Stimulated activated CD4-positive, alpha-beta T cell treated with anti-CD3 and anti-CD28 coated beads, TNF-alpha, amount 100 ng/mL, for 1 hour (primary cell): ENCODE measurements around the gene HLA-DMB.

ENCODE experiments used
- DNase-seq, 3 donors: peaks; one replicate each; pipeline ENCODE4 v3.0.0-alpha.2; 2020; ENCODE audit warnings: low read depth in 3 of 3, low spot score in 1 of 3

The HLA-DMB gene

GRCh38 chr6:32972353-32973143 is 31.7 kb upstream of the HLA-DMB start:
- no peak for DNase-seq

DNA sequence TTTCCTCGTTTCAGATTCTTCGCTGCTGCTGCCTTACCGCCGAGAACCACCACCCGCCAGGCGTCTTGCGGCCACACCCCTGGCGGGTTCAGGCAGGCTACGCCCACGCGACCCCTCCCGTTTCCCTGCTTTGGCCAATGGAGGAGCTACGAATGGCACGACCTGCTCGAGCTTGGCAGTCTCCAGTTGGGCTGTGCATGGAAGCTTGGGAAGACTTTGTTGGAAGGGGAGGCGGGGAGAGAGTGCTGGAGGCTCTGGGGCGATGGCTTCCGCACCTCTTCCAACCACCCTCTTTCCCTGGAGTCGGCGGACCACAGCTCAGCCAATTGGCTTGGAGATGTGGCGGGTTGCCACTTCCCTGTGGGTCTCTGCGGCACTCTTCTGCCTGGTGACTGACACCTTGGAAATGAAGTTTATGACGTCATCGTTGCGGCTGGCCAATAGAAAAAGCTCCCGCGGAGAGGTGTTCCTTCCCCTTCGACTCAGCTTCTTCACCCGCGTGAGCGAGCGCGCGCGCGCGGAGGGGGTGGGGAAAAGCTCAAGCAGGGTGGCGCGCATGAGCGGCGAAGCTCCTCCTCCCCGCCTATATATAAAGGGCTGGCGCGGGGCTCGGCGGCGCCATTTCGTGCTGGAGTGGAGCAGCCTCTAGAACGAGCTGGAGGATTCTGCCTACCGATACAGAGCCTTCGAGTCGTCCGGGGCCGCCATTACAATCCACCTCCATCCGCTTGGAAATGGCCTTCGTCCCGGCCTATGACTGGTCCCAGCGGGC is 30.9 kb upstream of the HLA-DMB start:
- DNase-seq = peak; percentile 99 to 100 (median 99)

- no peak for DNase-seq
These were observed 30.4 kb upstream of the HLA-DMB start for GRCh38 chr6:32971242-32971580.

DNA sequence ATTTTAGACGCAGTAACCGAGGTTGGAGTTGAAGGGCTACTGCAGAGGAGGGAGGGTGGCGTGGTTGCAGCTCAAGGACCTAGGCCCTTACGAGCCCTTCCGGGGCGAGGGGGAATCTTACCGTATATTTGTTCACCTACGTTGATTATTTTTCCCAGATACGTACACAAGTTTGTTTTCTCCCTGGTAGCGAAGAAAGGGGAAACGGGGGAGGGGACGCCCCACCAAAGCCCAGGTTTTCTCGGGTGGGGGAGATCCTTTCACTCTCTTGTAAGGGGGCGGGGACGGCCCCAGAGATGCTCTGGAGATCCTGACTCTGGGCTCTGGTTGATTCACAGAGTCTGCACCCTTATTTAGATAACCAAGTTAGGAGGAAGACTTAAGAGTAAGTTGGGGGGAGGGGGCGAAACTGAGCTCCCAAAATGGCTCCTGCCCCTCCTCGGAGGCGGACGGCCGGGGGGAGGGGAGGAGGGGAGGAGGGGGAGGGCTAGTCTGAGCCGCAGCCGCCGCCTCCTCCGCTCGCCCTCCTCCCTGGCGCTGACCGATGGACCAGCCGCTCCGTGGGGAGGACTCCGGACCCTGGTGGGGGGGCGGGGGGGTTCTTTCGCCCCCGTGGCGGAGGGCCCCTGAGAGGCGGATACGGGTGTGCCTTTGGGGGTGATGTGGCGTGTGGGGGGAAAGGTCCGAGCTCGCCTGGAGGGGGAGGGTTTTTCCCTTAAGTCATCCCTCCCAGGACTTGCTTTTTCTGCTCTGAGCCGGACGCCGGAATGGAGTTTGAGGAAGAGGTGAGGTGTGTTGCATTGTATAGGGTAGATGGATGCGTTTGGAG is 29.8 kb upstream of the HLA-DMB start:
- peak in 1 of 3 donors; percentile 65 for DNase-seq

GRCh38 chr6:32969685-32970412 is 29.0 kb upstream of the HLA-DMB start:
- DNase-seq = no peak

DNA sequence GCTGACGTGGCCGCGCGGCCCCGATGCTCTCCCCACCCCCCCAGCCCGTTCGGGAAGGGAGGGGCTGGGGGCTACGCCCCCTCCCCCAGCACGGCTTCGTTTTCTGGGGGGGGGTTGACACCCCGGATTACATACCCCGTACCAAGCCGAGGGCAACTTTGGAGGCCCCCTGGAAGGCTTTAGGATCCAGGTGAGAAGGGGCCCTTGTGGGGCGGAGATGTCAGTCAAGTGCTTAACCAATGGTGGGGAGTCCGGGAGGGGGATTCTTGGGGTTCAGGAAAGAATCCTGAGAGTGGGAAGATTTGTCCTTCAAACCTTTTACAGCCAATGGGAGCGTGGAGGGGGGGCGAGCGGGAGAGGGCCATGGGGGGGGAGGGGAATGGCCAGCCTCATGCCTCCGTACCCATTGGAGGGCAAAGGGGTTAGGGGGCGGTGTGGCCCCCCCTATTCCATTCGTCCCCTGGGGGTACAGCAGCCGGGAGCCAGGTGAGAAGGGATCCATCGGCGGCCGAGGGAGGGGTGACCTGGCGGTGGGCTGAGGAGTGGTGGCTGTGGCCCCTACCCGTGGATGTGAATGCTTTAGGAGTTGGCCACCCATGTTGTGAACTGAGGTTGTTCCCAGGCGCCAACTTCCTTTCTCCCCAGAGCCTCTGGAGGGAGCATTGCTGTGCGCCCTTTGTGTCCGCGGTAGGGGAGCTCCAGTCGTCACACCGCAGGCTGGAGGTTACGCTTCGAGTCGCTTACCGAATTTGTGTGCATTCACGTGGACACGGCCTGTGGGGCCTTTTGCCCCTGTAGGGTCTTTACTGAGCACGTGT is 28.2 kb upstream of the HLA-DMB start:
- peak in 1 of 3 donors; percentile 62 for DNase-seq

DNA sequence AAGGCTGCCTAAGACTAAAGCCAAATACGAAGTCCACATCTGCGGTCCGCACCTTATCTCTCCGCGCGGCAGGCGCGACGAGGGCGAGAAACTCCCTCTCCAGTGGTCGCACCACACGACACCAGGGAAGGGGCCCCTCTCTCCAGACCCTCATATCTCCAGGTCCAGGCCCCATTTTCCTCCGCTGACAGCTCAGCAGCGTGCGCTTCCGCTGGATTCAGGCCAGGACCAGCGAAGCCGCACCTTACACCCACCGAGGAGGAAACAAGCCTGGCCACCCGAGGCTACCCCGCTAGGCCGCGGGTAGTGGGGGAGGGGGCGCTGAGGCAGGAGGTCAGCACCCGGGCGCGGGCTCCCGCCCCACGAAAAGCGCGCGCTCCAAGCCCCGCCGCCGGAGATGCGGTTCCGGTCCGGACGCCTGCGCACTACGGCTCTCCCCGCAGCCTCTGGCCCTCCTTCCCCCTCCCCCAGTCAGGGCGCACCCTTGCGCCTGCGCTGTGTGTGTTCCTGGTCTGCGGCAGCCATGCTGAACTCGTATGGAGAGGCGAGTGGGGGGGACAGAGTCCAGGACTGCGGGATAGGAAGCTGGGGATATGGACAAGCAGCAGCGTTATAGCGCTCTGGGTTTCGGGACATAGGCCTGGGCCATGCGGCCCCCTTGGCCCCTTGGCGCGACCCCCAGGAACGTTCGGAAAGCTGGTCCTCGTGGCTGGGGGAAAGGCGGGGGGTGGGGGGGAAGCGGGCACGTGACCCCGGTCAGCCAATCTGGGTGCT is 27.5 kb upstream of the HLA-DMB start, which contains the start of gene BRD2:
TSS of gene BRD2 (plus strand) at position 502 of the 774 bp plus-strand sequence. CDS start 4,305 bp downstream, outside the sequence.
- DNase-seq = peak; percentile 89 to 91 (median 90)

- no peak for DNase-seq
These were observed 26.6 kb upstream of the HLA-DMB start for GRCh38 chr6:32967151-32968091.

- DNase-seq = no peak
These were observed 23.9 kb upstream of the HLA-DMB start for GRCh38 chr6:32964776-32965175.

- DNase-seq = no peak
These were observed 23.0 kb upstream of the HLA-DMB start for GRCh38 chr6:32963866-32964265.

GRCh38 chr6:32962213-32962826 is 21.5 kb upstream of the HLA-DMB start:
- DNase-seq = no peak

- DNase-seq = no peak
These were observed 19.7 kb upstream of the HLA-DMB start for GRCh38 chr6:32960563-32960962.

- no peak for DNase-seq
These were observed 15.3 kb upstream of the HLA-DMB start for GRCh38 chr6:32956176-32956575.

- no peak for DNase-seq
These were observed 14.4 kb upstream of the HLA-DMB start for GRCh38 chr6:32954986-32955802.

DNA sequence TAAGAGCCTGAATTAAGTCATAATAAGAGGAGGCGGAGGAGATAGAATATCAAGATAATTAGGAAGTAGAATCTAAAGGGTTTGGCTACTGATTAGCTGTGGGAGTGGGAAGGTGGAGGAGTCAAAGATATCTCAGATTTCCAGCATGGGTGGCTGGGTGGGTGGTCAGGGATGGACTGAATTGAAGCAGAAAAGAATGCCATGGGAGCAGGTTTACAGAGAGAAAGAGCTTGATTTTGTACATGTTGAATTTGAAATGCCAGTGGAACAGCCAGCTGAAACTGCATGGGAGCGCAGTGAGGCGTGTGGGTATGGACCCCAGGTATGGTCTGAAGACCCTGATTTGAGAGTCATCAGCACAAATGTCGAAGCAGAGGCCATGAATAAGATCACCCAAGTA is 13.4 kb upstream of the HLA-DMB start:
- DNase-seq = no peak

GRCh38 chr6:32953775-32954174 is 12.9 kb upstream of the HLA-DMB start:
- no peak for DNase-seq
